Hepatocyte (in vitro differentiated cells): Measurements from ENCODE around the gene SMIM35. TPM values are rescaled to one million over a fixed set of nuclear protein-coding genes. Genes with fewer than 3 reads are reported as not detected.

Experiments
- DNase-seq: peaks from one replicate; pipeline ENCODE4 v3.0.0-alpha.2; 2016; ENCODE audit warnings: low spot score
- H2AFZ ChIP-seq: fragments of 200-600 bp; sonication (generic); 2 replicates; pipeline ENCODE4 v1.6.0; 2016; ENCODE audit warnings: antibody characterized with exemption, mild to moderate bottlenecking
- H3K27ac ChIP-seq: fragments of 200-600 bp; sonication (generic); 2 replicates; pipeline ENCODE4 v1.5.1; 2016; ENCODE audit warnings: mild to moderate bottlenecking
- H3K27me3 ChIP-seq: fragments of 200-600 bp; sonication (generic); 2 replicates; pipeline ENCODE4 v1.6.1; 2016
- H3K36me3 ChIP-seq: fragments of 200-600 bp; sonication (generic); replicated peaks from 2 replicates; pipeline ENCODE4 v1.5.1; 2016; ENCODE audit warnings: low read depth; ENCODE audit not compliant: insufficient read depth
- H3K4me1 ChIP-seq: fragments of 200-600 bp; sonication (generic); 2 replicates; pipeline ENCODE4 v1.5.1; 2016; ENCODE audit warnings: mild to moderate bottlenecking, moderate library complexity; ENCODE audit not compliant: insufficient read depth
- H3K4me2 ChIP-seq: fragments of 200-600 bp; sonication (generic); 2 replicates; pipeline ENCODE4 v1.6.0; 2016
- H3K4me3 ChIP-seq: fragments of 200-600 bp; sonication (generic); 2 replicates; pipeline ENCODE4 v1.5.1; 2016; ENCODE audit warnings: mild to moderate bottlenecking
- H3K79me2 ChIP-seq: fragments of 200-600 bp; sonication (generic); 2 replicates; pipeline ENCODE4 v1.6.0; 2017; ENCODE audit warnings: mild to moderate bottlenecking
- H3K9me2 ChIP-seq: fragments of 200-600 bp; sonication (generic); replicated peaks from 2 replicates; pipeline ENCODE4 v1.6.0; 2017; ENCODE audit warnings: mild to moderate bottlenecking; ENCODE audit not compliant: insufficient read depth
- H3K9me3 ChIP-seq: fragments of 200-600 bp; sonication (generic); 2 replicates; pipeline ENCODE4 v1.5.1; 2016; ENCODE audit warnings: low read depth, mild to moderate bottlenecking
- H4K20me1 ChIP-seq: fragments of 200-600 bp; sonication (generic); 2 replicates; pipeline ENCODE4 v1.6.0; 2016; ENCODE audit warnings: mild to moderate bottlenecking; ENCODE audit not compliant: insufficient read depth, poor library complexity, severe bottlenecking
- EZH2 ChIP-seq: fragments of 200-600 bp; sonication (generic); IDR thresholded peaks from 2 replicates; pipeline ENCODE4 v1.6.1; 2016; ENCODE audit warnings: antibody characterized with exemption, mild to moderate bottlenecking, borderline replicate concordance
- EZH2phosphoT487 ChIP-seq: fragments of 200-600 bp; sonication (generic); IDR thresholded peaks from one replicate; pipeline ENCODE4 v1.6.1; 2018; ENCODE audit warnings: antibody characterized with exemption, mild to moderate bottlenecking, low read depth, moderate library complexity; ENCODE audit not compliant: unreplicated experiment, severe bottlenecking
- WGBS: methylation state at CpG from one replicate; pipeline ENCODE4 v1.1.6; 2016; ENCODE audit warnings: low lambda C conversion rate; ENCODE audit errors: missing lambda C conversion rate; 5-methylcytosine and 5-hydroxymethylcytosine counted together
- polyA plus RNA-seq: library from polyadenylated mRNA; unstranded; fragments of >200 nt; fragmentation: Nextera tagmentation; extraction: Ambion mirVana; gene quantifications from 2 replicates; pipeline ENCODE4 v1.2.1, GENCODE V29; 2016
- total RNA-seq: library from RNA; depleted of rRNA; stranded (reverse); fragments of >200 nt; gene quantifications from 2 replicates; pipeline ENCODE4 v1.2.3, GENCODE V29; 2014
- TF ChIP-seq, protein P1 (sequence below): fragments of 200-600 bp; sonication (generic); IDR thresholded peaks from 2 replicates; pipeline ENCODE4 v1.5.1; 2016; ENCODE audit warnings: antibody characterized with exemption, mild to moderate bottlenecking; ENCODE audit not compliant: poor library complexity

SMIM35 gene
- total and polyA plus RNA-seq, 2 experiments from 2014 or later: 0.03 TPM; not detected in 1

DNA sequence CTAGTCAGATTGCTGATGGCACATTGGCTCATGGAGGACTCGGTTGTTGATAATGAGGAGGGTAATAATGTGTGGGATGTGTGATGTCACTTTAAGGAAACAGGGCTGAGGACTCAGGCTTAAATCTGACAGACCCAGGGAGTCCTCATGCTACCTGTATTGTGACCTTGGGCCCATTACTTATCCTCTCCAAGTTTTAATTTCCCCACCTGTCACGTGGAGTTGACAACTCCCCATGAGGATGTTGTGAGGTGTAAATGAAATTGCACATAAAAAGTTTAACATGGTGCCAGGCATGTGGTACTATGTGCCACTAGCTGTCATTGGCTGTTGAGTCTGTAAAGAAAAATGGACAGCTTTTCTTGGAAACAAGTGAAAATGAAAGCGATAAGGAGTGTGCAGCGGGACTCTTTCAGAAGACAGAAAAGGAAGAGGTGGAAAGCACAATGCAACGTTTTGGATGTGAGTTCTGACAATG is 85.2 kb downstream of the SMIM35 start:
- Histone ChIP-seq H3K4me3 (no peak overlapping the region), H3K27me3 (no peaks in the 10 kb centered on the region), H4K20me1 (no peaks in the 10 kb centered on the region), H3K36me3 (no peaks in the 10 kb centered on the region), H3K27ac (no peak overlapping the region), H3K9me2 (no peaks in the 10 kb centered on the region), H3K4me2 (no peak overlapping the region), H2AFZ (no peak overlapping the region), H3K79me2 (no peaks in the 10 kb centered on the region), H3K4me1 (peaks cover 6% of the 10 kb centered on the region), H3K9me3 (no peaks in the 10 kb centered on the region)
- 87% methylated on average over 5 of the region's 5 CpGs for WGBS
- TF ChIP-seq, protein P1, sequence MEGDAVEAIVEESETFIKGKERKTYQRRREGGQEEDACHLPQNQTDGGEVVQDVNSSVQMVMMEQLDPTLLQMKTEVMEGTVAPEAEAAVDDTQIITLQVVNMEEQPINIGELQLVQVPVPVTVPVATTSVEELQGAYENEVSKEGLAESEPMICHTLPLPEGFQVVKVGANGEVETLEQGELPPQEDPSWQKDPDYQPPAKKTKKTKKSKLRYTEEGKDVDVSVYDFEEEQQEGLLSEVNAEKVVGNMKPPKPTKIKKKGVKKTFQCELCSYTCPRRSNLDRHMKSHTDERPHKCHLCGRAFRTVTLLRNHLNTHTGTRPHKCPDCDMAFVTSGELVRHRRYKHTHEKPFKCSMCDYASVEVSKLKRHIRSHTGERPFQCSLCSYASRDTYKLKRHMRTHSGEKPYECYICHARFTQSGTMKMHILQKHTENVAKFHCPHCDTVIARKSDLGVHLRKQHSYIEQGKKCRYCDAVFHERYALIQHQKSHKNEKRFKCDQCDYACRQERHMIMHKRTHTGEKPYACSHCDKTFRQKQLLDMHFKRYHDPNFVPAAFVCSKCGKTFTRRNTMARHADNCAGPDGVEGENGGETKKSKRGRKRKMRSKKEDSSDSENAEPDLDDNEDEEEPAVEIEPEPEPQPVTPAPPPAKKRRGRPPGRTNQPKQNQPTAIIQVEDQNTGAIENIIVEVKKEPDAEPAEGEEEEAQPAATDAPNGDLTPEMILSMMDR: no peak
- TF ChIP-seq EZH2: no peak
- no peak for TF ChIP-seq EZH2phosphoT487
- no peak for DNase-seq

DNA sequence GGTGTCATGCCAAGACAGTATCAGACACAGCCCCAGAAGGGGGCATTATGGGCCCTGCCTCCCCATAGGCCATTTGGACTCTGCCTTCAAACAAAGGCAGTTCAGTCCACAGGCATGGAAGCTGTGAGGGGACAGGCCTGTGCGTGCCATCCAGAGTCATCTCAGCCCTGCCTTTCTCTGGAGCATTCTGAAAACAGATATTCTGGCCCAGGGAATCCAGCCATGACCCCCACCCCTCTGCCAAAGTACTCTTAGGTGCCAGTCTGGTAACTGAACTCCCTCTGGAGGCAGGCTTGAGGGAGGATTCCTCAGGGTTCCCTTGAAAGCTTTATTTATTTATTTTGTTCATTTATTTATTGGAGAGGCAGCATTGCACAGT is 85.9 kb downstream of the SMIM35 start:
- no peak for DNase-seq
- Histone ChIP-seq H3K27ac (no peak overlapping the region), H4K20me1 (no peaks in the 10 kb centered on the region)

DNA sequence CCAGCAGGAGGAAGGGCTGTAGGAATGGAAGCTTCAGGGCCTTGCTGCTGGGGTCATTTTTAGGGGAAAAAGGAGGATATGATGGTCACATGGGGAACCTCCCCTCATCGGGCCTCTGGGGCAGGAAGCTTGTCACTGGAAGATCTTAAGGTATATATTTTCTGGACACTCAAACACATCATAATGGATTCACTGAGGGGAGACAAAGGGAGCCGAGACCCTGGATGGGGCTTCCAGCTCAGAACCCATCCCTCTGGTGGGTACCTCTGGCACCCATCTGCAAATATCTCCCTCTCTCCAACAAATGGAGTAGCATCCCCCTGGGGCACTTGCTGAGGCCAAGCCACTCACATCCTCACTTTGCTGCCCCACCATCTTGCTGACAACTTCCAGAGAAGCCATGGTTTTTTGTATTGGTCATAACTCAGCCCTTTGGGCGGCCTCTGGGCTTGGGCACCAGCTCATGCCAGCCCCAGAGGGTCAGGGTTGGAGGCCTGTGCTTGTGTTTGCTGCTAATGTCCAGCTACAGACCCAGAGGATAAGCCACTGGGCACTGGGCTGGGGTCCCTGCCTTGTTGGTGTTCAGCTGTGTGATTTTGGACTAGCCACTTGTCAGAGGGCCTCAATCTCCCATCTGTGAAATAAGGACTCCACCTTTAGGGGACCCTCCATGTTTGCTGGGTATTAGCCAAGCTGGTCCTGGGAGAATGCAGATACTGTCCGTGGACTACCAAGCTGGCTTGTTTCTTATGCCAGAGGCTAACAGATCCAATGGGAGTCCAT is 86.5 kb downstream of the SMIM35 start:
- Histone ChIP-seq H3K27ac (no peak overlapping the region), H3K4me1 (peaks cover 6% of the 10 kb centered on the region)

More for the DNA sequence above, 85.9 kb downstream of the SMIM35 start:
- Histone ChIP-seq H3K9me3 (no peaks in the 10 kb centered on the region), H2AFZ (no peak overlapping the region), H3K79me2 (no peaks in the 10 kb centered on the region), H3K9me2 (no peaks in the 10 kb centered on the region), H3K4me2 (no peak overlapping the region), H3K4me1 (peaks cover 6% of the 10 kb centered on the region), H3K4me3 (no peak overlapping the region), H3K36me3 (no peaks in the 10 kb centered on the region), H3K27me3 (no peaks in the 10 kb centered on the region)
- TF ChIP-seq EZH2 (no peak), EZH2phosphoT487 (no peak)
- TF ChIP-seq, protein P1: no peak
- WGBS: 96% methylated on average over 1 of the region's 1 CpG

More for the DNA sequence above, 86.5 kb downstream of the SMIM35 start:
- Histone ChIP-seq H2AFZ (no peak overlapping the region), H4K20me1 (no peaks in the 10 kb centered on the region), H3K9me2 (no peaks in the 10 kb centered on the region), H3K4me3 (no peak overlapping the region), H3K9me3 (no peaks in the 10 kb centered on the region), H3K79me2 (no peaks in the 10 kb centered on the region), H3K36me3 (no peaks in the 10 kb centered on the region), H3K27me3 (no peaks in the 10 kb centered on the region), H3K4me2 (no peak overlapping the region)
- DNase-seq: no peak
- TF ChIP-seq EZH2 (no peak), EZH2phosphoT487 (no peak)
- TF ChIP-seq, protein P1: no peak
- 95% methylated on average over 4 of the region's 4 CpGs for WGBS
